ENCODE data around the gene FLT1. TPM values are rescaled to one million over a fixed set of nuclear protein-coding genes. Genes with fewer than 3 reads are reported as not detected.

FLT1 gene
- polyA plus RNA-seq, 1 donor (not counting 4 experiments of a cell fraction or from before 2014, with no cell fraction given): 0.01 TPM

DNA sequence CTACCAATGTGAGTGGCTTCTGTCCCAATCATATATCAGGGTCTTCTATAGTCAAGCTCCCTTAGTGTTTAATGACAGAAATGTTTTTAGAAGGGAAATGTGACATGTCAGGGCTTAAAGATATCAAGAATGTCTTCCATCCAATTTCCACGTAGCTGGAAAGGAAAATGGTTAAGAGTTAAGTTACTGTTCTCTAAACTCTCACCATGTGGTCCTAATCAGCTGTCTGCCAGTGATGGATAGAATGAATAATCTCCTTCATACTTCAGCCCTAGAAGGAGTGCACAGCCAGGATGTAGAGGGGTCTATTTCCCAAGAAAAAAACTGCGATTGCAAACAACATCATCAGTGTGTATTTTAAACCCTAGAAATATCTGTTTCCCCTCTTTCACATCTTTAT is 36.3 kb downstream of the FLT1 start:
- FAIRE-seq: no peak
- dilution Hi-C loops (cut with MboI; ENCODE audit: extremely low pct_ligation_motif_present, low sequenced_read_pairs): no loop called here
- no peaks in the 10 kb centered on the region for H4K20me1 ChIP-seq (ENCODE audit: control insufficient read depth, extremely low read depth, insufficient read depth, low read length)

DNA sequence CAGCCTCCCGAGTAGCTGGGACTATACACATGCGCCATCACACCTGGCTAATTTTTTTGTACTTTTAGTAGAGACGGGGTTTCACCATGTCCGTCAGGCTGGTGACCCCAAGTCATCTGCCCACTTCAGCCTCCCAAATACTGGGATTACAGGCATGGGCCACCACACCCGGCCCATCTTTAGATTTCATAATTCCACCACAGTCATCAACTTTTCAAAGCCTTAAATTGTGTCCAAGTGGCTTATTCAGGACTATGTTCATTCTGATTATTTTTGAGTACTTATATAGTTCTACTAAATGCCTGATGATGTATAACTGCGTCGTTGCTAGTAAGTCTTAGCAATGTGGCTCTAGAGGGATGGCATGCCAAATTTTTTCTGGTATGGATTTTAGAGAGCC is 36.9 kb downstream of the FLT1 start:
- FAIRE-seq: no peak

More for the DNA sequence above, 36.3 kb downstream of the FLT1 start:
- TF ChIP-seq, protein P1, sequence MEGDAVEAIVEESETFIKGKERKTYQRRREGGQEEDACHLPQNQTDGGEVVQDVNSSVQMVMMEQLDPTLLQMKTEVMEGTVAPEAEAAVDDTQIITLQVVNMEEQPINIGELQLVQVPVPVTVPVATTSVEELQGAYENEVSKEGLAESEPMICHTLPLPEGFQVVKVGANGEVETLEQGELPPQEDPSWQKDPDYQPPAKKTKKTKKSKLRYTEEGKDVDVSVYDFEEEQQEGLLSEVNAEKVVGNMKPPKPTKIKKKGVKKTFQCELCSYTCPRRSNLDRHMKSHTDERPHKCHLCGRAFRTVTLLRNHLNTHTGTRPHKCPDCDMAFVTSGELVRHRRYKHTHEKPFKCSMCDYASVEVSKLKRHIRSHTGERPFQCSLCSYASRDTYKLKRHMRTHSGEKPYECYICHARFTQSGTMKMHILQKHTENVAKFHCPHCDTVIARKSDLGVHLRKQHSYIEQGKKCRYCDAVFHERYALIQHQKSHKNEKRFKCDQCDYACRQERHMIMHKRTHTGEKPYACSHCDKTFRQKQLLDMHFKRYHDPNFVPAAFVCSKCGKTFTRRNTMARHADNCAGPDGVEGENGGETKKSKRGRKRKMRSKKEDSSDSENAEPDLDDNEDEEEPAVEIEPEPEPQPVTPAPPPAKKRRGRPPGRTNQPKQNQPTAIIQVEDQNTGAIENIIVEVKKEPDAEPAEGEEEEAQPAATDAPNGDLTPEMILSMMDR (optimal IDR thresholded peaks at IDR 0.05 in 1 of 3, IDR thresholded peaks at IDR 0.05 in 1 of 3, conservative IDR thresholded peaks at IDR 0.05 in 1 of 3; ENCODE audit: extremely low read depth in 1 of 3, insufficient read depth in 2 of 3, low read length in 3 of 3): no peak
- no peak for TF ChIP-seq EZH2 (IDR thresholded peaks at IDR 0.05; ENCODE audit: low read length)
- Histone ChIP-seq H3K4me3 (ENCODE audit: control insufficient read depth in 2 of 3, extremely low read depth in 1 of 3, insufficient read depth in 2 of 3, low read depth in 1 of 3, low read length in 3 of 3) (no peak overlapping the region), H3K79me2 (ENCODE audit: control insufficient read depth, insufficient read depth, low read length) (no peaks in the 10 kb centered on the region), H2AFZ (ENCODE audit: control insufficient read depth, low read length) (no peak overlapping the region), H3K36me3 (ENCODE audit: control insufficient read depth in 2 of 2, extremely low read depth in 1 of 2, insufficient read depth in 2 of 2, low read length in 2 of 2) (no peaks in the 10 kb centered on the region), H3K9me1 (ENCODE audit: control insufficient read depth, extremely low read depth, insufficient read depth, low read length) (no peaks in the 10 kb centered on the region), H3K4me2 (ENCODE audit: control insufficient read depth, extremely low read depth, insufficient read depth, low read depth, low read length) (no peak overlapping the region), H3K9me3 (ENCODE audit: control insufficient read depth, low read depth, low read length) (no peaks in the 10 kb centered on the region), H3K27ac (ENCODE audit: control insufficient read depth, insufficient read depth, low read length) (no peak overlapping the region), H3K9ac (ENCODE audit: control insufficient read depth, extremely low read depth, insufficient read depth, low read length) (no peak overlapping the region), H3K4me1 (ENCODE audit: control insufficient read depth, extremely low read depth, insufficient read depth, low read length) (no peaks in the 10 kb centered on the region), H3K27me3 (ENCODE audit: control insufficient read depth, extremely low read depth, insufficient read depth, low read length) (peaks cover 5% of the 10 kb centered on the region)
- no peak for DNase-seq (ENCODE audit: low read depth, low spot score)

More for the DNA sequence above, 36.9 kb downstream of the FLT1 start:
- TF ChIP-seq, protein P1 (optimal IDR thresholded peaks at IDR 0.05 in 1 of 3, IDR thresholded peaks at IDR 0.05 in 1 of 3, conservative IDR thresholded peaks at IDR 0.05 in 1 of 3; ENCODE audit: extremely low read depth in 1 of 3, insufficient read depth in 2 of 3, low read length in 3 of 3): no peak
- no peak for TF ChIP-seq EZH2 (IDR thresholded peaks at IDR 0.05; ENCODE audit: low read length)
- no peaks in the 10 kb centered on the region for H3K36me3 ChIP-seq (ENCODE audit: control insufficient read depth in 2 of 2, extremely low read depth in 1 of 2, insufficient read depth in 2 of 2, low read length in 2 of 2)
- no peak overlapping the region for H2AFZ ChIP-seq (ENCODE audit: control insufficient read depth, low read length)
- no peak overlapping the region for H3K9ac ChIP-seq (ENCODE audit: control insufficient read depth, extremely low read depth, insufficient read depth, low read length)
- no peaks in the 10 kb centered on the region for H3K79me2 ChIP-seq (ENCODE audit: control insufficient read depth, insufficient read depth, low read length)
- dilution Hi-C loops (cut with MboI; ENCODE audit: extremely low pct_ligation_motif_present, low sequenced_read_pairs): no loop called here
- no peak overlapping the region for H3K4me2 ChIP-seq (ENCODE audit: control insufficient read depth, extremely low read depth, insufficient read depth, low read depth, low read length)
- H3K4me1 ChIP-seq (ENCODE audit: control insufficient read depth, extremely low read depth, insufficient read depth, low read length): no peaks in the 10 kb centered on the region
- no peaks in the 10 kb centered on the region for H3K9me3 ChIP-seq (ENCODE audit: control insufficient read depth, low read depth, low read length)
- no peaks in the 10 kb centered on the region for H4K20me1 ChIP-seq (ENCODE audit: control insufficient read depth, extremely low read depth, insufficient read depth, low read length)
- H3K4me3 ChIP-seq (ENCODE audit: control insufficient read depth in 2 of 3, extremely low read depth in 1 of 3, insufficient read depth in 2 of 3, low read depth in 1 of 3, low read length in 3 of 3): no peak overlapping the region
- H3K27me3 ChIP-seq (ENCODE audit: control insufficient read depth, extremely low read depth, insufficient read depth, low read length): peaks cover 5% of the 10 kb centered on the region
- H3K9me1 ChIP-seq (ENCODE audit: control insufficient read depth, extremely low read depth, insufficient read depth, low read length): no peaks in the 10 kb centered on the region
- no peak overlapping the region for H3K27ac ChIP-seq (ENCODE audit: control insufficient read depth, insufficient read depth, low read length)
- no peak for DNase-seq (ENCODE audit: low read depth, low spot score)
